GM12865 (cell line): Measurements from ENCODE around the gene TMC2.
A peak's percentile ranks its signal among the peaks of the same experiment; 100 is the strongest.

Experiments
- DNase-seq: peaks from one replicate; pipeline ENCODE4 v3.0.0; 2010; ENCODE audit warnings: low read depth
- H3K4me3 ChIP-seq: 2 replicates; pipeline ENCODE4 v1.5.1; 2011; ENCODE audit warnings: mild to moderate bottlenecking, low read depth, low read length, control low read depth
- CTCF ChIP-seq: IDR thresholded peaks from 2 replicates; pipeline ENCODE4 v1.5.1; 2011; ENCODE audit warnings: low read length, control low read depth, low read depth, inconsistent platforms; ENCODE audit not compliant: insufficient read depth; ENCODE audit errors: missing control alignments

The TMC2 gene

GRCh38 chr20:2509794-2510193, 26.6 kb upstream of the TMC2 start:
- no peak for DNase-seq
- peak overlapping the region; percentile 98 for H3K4me3 ChIP-seq
- no peak for TF ChIP-seq CTCF

- no peak for DNase-seq
- no peak overlapping the region for H3K4me3 ChIP-seq
- TF ChIP-seq CTCF, result no peak
Measured at GRCh38 chr20:2515203-2515602, 21.2 kb upstream of the TMC2 start.

GRCh38 chr20:2516399-2516798, 20.0 kb upstream of the TMC2 start:
- H3K4me3 ChIP-seq, result no peak overlapping the region
- no peak for TF ChIP-seq CTCF
- no peak for DNase-seq

- no peak for TF ChIP-seq CTCF
Measured at GRCh38 chr20:2518096-2518495, 18.3 kb upstream of the TMC2 start.

GRCh38 chr20:2518558-2518957, 17.8 kb upstream of the TMC2 start:
- DNase-seq, result no peak
- no peak for TF ChIP-seq CTCF
- no peak overlapping the region for H3K4me3 ChIP-seq

More at GRCh38 chr20:2518096-2518495, 18.3 kb upstream of the TMC2 start:
- no peak overlapping the region for H3K4me3 ChIP-seq
- DNase-seq, result no peak

GRCh38 chr20:2519115-2519809, 17.1 kb upstream of the TMC2 start:
- TF ChIP-seq CTCF, result no peak
- no peak overlapping the region for H3K4me3 ChIP-seq
- no peak for DNase-seq

GRCh38 chr20:2520617-2521016, 15.8 kb upstream of the TMC2 start:
- TF ChIP-seq CTCF, result no peak
- H3K4me3 ChIP-seq, result no peak overlapping the region
- DNase-seq, result no peak
